Measurements from ENCODE around the gene SVOP. TPM values are rescaled to one million over a fixed set of nuclear protein-coding genes. Genes with fewer than 3 reads are reported as not detected.

The SVOP gene
- total RNA-seq, 2 donors from 2014 or later, result 0.52 TPM; not detected in 1

GRCh38 chr12:108911915-108912314 is 109.0 kb downstream of the SVOP start:
- WGBS, 2 donors, result 55 to 77% methylated on average over 5 to 6 of the region's 6 CpGs
- H3K9me3 ChIP-seq, result no peaks in the 10 kb centered on the region
- TF ChIP-seq CTCF (IDR thresholded peaks at IDR 0.05) (no peak), POLR2A (IDR thresholded peaks at IDR 0.05) (no peak)
- H3K27me3 ChIP-seq, result no peaks in the 10 kb centered on the region
- no peak for ATAC-seq
- H3K4me3 ChIP-seq, result no peak overlapping the region
- no peak for DNase-seq
- no peaks in the 10 kb centered on the region for H3K36me3 ChIP-seq (replicated peaks in 1 of 2; ENCODE audit: insufficient read depth in 1 of 2, low read depth in 2 of 2)
- no peaks in the 10 kb centered on the region for H3K4me1 ChIP-seq
- H3K27ac ChIP-seq, result no peak overlapping the region
- intact Hi-C loops (cut with DNase I), result no loop called here

- Histone ChIP-seq H3K4me1 (no peaks in the 10 kb centered on the region), H3K27ac (no peak overlapping the region), H3K9me3 (no peaks in the 10 kb centered on the region), H3K4me3 (no peak overlapping the region), H3K27me3 (no peaks in the 10 kb centered on the region), H3K36me3 (replicated peaks in 1 of 2; ENCODE audit: insufficient read depth in 1 of 2, low read depth in 2 of 2) (no peaks in the 10 kb centered on the region)
- intact Hi-C loops (cut with DNase I), result no loop called here
- TF ChIP-seq POLR2A (IDR thresholded peaks at IDR 0.05) (no peak), CTCF (IDR thresholded peaks at IDR 0.05) (no peak)
- WGBS, 2 donors, result 63 to 88% methylated on average over 4 to 5 of the region's 5 CpGs
- no peak for ATAC-seq
- DNase-seq, result no peak
These were observed 110.5 kb downstream of the SVOP start for GRCh38 chr12:108910336-108910735.

GRCh38 chr12:108907839-108908351 is 113.0 kb downstream of the SVOP start:
- TF ChIP-seq POLR2A (IDR thresholded peaks at IDR 0.05) (peak in 1 of 3 donors; percentile 7), CTCF (IDR thresholded peaks at IDR 0.05) (no peak)
- 15 to 33% methylated on average over 2 of the region's 2 CpGs for WGBS, 2 donors
- intact Hi-C loops (cut with DNase I), result no loop called here
- H3K27ac ChIP-seq, result no peak overlapping the region
- no peak overlapping the region for H3K4me3 ChIP-seq
- ATAC-seq (no peak), DNase-seq (peak in 1 of 4 donors; percentile 51)
- no peaks in the 10 kb centered on the region for H3K36me3 ChIP-seq (replicated peaks in 1 of 2; ENCODE audit: insufficient read depth in 1 of 2, low read depth in 2 of 2)
- H3K4me1 ChIP-seq, result no peaks in the 10 kb centered on the region
- H3K9me3 ChIP-seq, result no peaks in the 10 kb centered on the region
- no peaks in the 10 kb centered on the region for H3K27me3 ChIP-seq

- H3K4me3 ChIP-seq, result no peak overlapping the region
- 67 to 68% methylated on average over 2 of the region's 2 CpGs for WGBS, 2 donors
- H3K27ac ChIP-seq, result no peak overlapping the region
- intact Hi-C loops (cut with DNase I), result no loop called here
- no peak for DNase-seq
- H3K27me3 ChIP-seq, result no peaks in the 10 kb centered on the region
- H3K9me3 ChIP-seq, result no peaks in the 10 kb centered on the region
- no peaks in the 10 kb centered on the region for H3K4me1 ChIP-seq
- H3K36me3 ChIP-seq (replicated peaks in 1 of 2; ENCODE audit: insufficient read depth in 1 of 2, low read depth in 2 of 2), result no peaks in the 10 kb centered on the region
- TF ChIP-seq POLR2A (IDR thresholded peaks at IDR 0.05) (no peak), CTCF (IDR thresholded peaks at IDR 0.05) (no peak)
- no peak for ATAC-seq
These were observed 113.9 kb downstream of the SVOP start for GRCh38 chr12:108906971-108907370.

GRCh38 chr12:108905725-108906124 is 115.1 kb downstream of the SVOP start:
- no peak for ATAC-seq
- H3K27me3 ChIP-seq, result no peaks in the 10 kb centered on the region
- WGBS, 2 donors, result 73 to 75% methylated on average over 5 of the region's 5 CpGs

More at GRCh38 chr12:108905725-108906124, 115.1 kb downstream of the SVOP start:
- H3K36me3 ChIP-seq (replicated peaks in 1 of 2; ENCODE audit: insufficient read depth in 1 of 2, low read depth in 2 of 2), result no peaks in the 10 kb centered on the region
- no peaks in the 10 kb centered on the region for H3K9me3 ChIP-seq
- H3K27ac ChIP-seq, result peak overlapping the region in 1 of 4 donors; percentile 41
- DNase-seq, result no peak
- intact Hi-C loops (cut with DNase I), result no loop called here
- no peaks in the 10 kb centered on the region for H3K4me1 ChIP-seq
- H3K4me3 ChIP-seq, result no peak overlapping the region
- TF ChIP-seq POLR2A (IDR thresholded peaks at IDR 0.05) (no peak), CTCF (IDR thresholded peaks at IDR 0.05) (no peak)

Data from body of pancreas (tissue), 4 donors.